ENCODE measurements around the gene MRPS31. TPM values are rescaled to one million over a fixed set of nuclear protein-coding genes. Genes with fewer than 3 reads are reported as not detected.

MRPS31 gene
- total RNA-seq, 6 experiments from 2014 or later, result 13.9 to 16.5 (median 15.5) TPM

DNA sequence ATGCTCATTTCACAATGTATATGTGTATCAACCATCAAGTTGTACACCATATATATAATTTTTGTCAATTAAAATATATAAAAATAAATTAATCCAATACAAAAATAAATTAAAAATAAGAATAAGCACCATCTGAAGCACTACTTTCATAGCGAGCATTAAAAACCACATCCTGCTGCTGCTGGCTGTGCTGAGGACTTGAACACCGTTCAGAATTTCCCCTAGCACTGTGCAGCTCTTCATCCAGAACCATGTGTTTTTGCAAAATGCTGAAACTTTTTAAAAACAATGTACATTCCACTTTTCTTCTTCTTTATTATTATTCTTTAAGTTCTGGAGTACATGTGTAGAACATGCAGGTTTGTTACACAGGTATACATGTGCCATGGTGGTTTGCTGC is 64.6 kb downstream of the MRPS31 start:
- peaks cover 42% of the 10 kb centered on the region for H3K9me3 Mint-ChIP-seq
- TF ChIP-seq, protein P1, sequence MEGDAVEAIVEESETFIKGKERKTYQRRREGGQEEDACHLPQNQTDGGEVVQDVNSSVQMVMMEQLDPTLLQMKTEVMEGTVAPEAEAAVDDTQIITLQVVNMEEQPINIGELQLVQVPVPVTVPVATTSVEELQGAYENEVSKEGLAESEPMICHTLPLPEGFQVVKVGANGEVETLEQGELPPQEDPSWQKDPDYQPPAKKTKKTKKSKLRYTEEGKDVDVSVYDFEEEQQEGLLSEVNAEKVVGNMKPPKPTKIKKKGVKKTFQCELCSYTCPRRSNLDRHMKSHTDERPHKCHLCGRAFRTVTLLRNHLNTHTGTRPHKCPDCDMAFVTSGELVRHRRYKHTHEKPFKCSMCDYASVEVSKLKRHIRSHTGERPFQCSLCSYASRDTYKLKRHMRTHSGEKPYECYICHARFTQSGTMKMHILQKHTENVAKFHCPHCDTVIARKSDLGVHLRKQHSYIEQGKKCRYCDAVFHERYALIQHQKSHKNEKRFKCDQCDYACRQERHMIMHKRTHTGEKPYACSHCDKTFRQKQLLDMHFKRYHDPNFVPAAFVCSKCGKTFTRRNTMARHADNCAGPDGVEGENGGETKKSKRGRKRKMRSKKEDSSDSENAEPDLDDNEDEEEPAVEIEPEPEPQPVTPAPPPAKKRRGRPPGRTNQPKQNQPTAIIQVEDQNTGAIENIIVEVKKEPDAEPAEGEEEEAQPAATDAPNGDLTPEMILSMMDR (IDR thresholded peaks at IDR 0.05), result no peak
- no peak overlapping the region for H3K4me3 Mint-ChIP-seq
- no peak for DNase-seq
- H3K36me3 Mint-ChIP-seq (ENCODE audit: low read depth), result peaks cover 12% of the 10 kb centered on the region
- no peak overlapping the region for H3K27ac Mint-ChIP-seq
- H3K27me3 Mint-ChIP-seq (ENCODE audit: insufficient read depth), result no peaks in the 10 kb centered on the region
- H3K4me1 Mint-ChIP-seq (ENCODE audit: low read depth), result no peaks in the 10 kb centered on the region

DNA sequence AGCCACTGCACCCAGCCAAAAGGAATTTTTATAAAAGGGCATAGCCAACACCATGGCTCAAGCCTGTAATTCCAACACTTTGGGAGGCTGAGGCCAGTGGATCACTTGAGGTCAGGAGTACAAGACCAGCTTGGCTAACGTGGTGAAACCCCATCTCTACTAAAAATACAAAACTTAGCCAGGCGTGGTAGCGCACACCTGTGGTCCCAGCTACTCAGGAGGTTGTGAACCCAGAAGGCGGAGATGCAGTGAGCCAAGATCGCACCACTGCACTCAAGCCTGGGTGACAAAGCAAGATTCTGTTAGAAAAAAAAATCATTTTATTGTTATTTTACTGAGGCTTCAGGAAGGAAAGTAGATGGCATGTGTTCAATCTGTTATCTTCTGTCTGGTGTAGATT is 73.3 kb downstream of the MRPS31 start:
- Mint-ChIP-seq H3K27me3 (ENCODE audit: insufficient read depth) (peaks cover 4% of the 10 kb centered on the region; the same call in 1 of the 2 replicates), H3K9me3 (no peaks in the 10 kb centered on the region), H3K4me3 (no peak overlapping the region), H3K27ac (no peak overlapping the region), H3K36me3 (ENCODE audit: low read depth) (no peaks in the 10 kb centered on the region), H3K4me1 (ENCODE audit: low read depth) (peaks cover 4% of the 10 kb centered on the region)
- TF ChIP-seq, protein P1 (IDR thresholded peaks at IDR 0.05), result no peak
- no peak for DNase-seq

DNA sequence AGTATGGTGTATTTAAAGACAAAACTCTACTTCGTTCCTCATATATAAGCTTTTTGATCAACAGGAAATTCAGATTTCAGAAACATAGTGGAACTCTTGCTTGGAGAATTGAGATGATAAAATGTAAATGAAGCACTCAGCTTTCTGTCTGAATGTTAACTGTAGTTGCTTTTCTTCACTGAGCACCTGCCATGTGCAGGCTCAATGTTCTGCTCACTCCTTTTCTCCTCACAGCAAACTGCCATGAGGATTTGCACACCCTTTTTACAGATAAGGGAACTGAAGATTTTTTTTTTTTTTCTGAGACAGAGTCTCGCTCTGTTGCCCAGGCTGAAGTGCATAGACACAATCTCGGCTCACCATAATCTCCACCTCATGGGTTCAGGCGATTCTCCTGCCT is 76.6 kb downstream of the MRPS31 start:
- Mint-ChIP-seq H3K36me3 (ENCODE audit: low read depth) (no peaks in the 10 kb centered on the region), H3K27ac (no peak overlapping the region), H3K9me3 (no peaks in the 10 kb centered on the region), H3K4me3 (no peak overlapping the region), H3K27me3 (ENCODE audit: insufficient read depth) (peaks cover 7% of the 10 kb centered on the region; the same call in 1 of the 2 replicates), H3K4me1 (ENCODE audit: low read depth) (peaks cover 5% of the 10 kb centered on the region)
- TF ChIP-seq, protein P1 (IDR thresholded peaks at IDR 0.05), result no peak
- no peak for DNase-seq

DNA sequence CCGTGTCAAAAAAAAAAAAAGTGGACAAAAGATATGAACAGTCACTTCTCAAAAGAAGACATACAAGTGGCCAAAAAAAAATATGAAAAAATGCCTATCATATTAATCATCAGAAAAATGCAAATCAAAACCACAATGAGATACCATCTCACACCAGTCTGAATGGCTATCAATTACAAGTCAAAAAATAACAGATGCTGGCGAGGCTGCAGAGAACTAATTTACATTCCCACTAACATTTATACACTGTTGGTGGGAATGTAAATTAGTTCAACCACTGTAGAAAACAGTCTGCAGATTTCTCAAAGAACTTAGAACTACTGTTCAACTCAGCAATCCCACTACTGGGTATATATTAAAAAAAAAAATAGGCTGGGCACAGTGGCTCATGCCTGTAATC is 78.0 kb downstream of the MRPS31 start:
- no peak overlapping the region for H3K4me3 Mint-ChIP-seq
- no peaks in the 10 kb centered on the region for H3K36me3 Mint-ChIP-seq (ENCODE audit: low read depth)
- peak; percentile 16 for DNase-seq
- H3K27ac Mint-ChIP-seq, result no peak overlapping the region
- H3K4me1 Mint-ChIP-seq (ENCODE audit: low read depth), result peaks cover 5% of the 10 kb centered on the region
- H3K9me3 Mint-ChIP-seq, result no peaks in the 10 kb centered on the region
- TF ChIP-seq, protein P1 (IDR thresholded peaks at IDR 0.05), result no peak
- H3K27me3 Mint-ChIP-seq (ENCODE audit: insufficient read depth), result peaks cover 7% of the 10 kb centered on the region

DNA sequence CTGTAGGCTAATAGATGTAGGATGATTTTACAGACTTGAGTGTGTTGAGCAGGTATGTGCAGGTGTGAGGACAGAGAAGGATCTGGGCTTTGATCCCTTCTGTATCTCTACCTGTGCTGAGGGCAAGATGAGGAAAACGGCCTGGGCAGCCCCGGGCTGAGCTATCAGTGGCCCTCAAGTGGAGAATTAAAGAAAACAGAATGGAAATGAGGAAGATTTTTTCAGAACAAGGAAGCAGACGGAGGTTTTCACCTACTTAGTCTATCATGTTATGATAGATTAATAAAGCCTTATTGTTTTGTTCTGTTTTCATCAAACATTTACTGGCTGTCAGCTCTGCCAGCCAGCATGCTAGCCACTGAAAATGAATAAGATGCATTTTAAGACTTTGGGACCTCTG is 82.2 kb downstream of the MRPS31 start:
- Mint-ChIP-seq H3K4me1 (ENCODE audit: low read depth) (peaks cover 5% of the 10 kb centered on the region), H3K9me3 (no peaks in the 10 kb centered on the region), H3K4me3 (no peak overlapping the region), H3K27ac (no peak overlapping the region), H3K36me3 (ENCODE audit: low read depth) (no peaks in the 10 kb centered on the region), H3K27me3 (ENCODE audit: insufficient read depth) (peaks cover 5% of the 10 kb centered on the region)
- DNase-seq, result no peak
- TF ChIP-seq, protein P1 (IDR thresholded peaks at IDR 0.05), result no peak

All from HFFc6 (cell line).